Activated T-cell treated with anti-CD3 and anti-CD28 coated beads, Interleukin-2, amount 50 U/mL, for 72 hours (primary cell): ENCODE data around the gene NTRK3. TPM values are rescaled to one million over a fixed set of nuclear protein-coding genes. Genes with fewer than 3 reads are reported as not detected.

ENCODE experiments used
- ATAC-seq, 2 donors: fragments of 150-1000 bp; cut with Tn5 transposase; replicated peaks in 1 of 2; 2 replicates each; pipeline ENCODE4 v1.10.0; 2021; ENCODE audit warnings: moderate library complexity in 2 of 2, mild to moderate bottlenecking in 1 of 2
- DNase-seq, 2 donors: peaks; one replicate each; pipeline ENCODE4 v3.0.0; 2021 to 2022; ENCODE audit warnings: mixed read lengths in 1 of 2
- H3K27ac Mint-ChIP-seq: one replicate; pipeline ENCODE4 v1.8.0; 2022; ENCODE audit warnings: mild to moderate bottlenecking, moderate library complexity, mixed read lengths
- H3K27me3 Mint-ChIP-seq: one replicate; pipeline ENCODE4 v1.8.0; 2022; ENCODE audit warnings: low read depth, mixed read lengths
- H3K36me3 Mint-ChIP-seq, 2 donors: one replicate each; pipeline ENCODE4 v1.8.0; 2022; ENCODE audit warnings: mixed read lengths in 2 of 2, mild to moderate bottlenecking in 1 of 2; ENCODE audit not compliant: insufficient read depth in 2 of 2
- H3K4me1 Mint-ChIP-seq: one replicate; pipeline ENCODE4 v1.8.0; 2022; ENCODE audit warnings: low read depth, mixed read lengths
- H3K4me3 Mint-ChIP-seq, 2 donors: one replicate each; pipeline ENCODE4 v1.8.0; 2022; ENCODE audit warnings: mild to moderate bottlenecking in 2 of 2, mixed read lengths in 2 of 2, moderate library complexity in 2 of 2
- H3K9me3 Mint-ChIP-seq, 2 donors: one replicate each; pipeline ENCODE4 v1.8.0; 2022; ENCODE audit warnings: mixed read lengths in 2 of 2
- total RNA-seq, 2 donors: library from RNA; stranded (reverse); gene quantifications; one replicate each; pipeline ENCODE4 v1.2.3, GENCODE V29; 2022

The NTRK3 gene
- total RNA-seq, 2 donors from 2014 or later: 4.2 to 8.9 TPM

GRCh38 chr15:87873516-87873915 lies 383.0 kb downstream of the NTRK3 start:
- Mint-ChIP-seq H3K36me3 (no peaks in the 10 kb centered on the region), H3K27ac (no peak overlapping the region), H3K27me3 (no peaks in the 10 kb centered on the region), H3K4me1 (no peaks in the 10 kb centered on the region), H3K9me3 (no peaks in the 10 kb centered on the region), H3K4me3 (no peak overlapping the region)
- ATAC-seq: no peak
- no peak for DNase-seq

DNA sequence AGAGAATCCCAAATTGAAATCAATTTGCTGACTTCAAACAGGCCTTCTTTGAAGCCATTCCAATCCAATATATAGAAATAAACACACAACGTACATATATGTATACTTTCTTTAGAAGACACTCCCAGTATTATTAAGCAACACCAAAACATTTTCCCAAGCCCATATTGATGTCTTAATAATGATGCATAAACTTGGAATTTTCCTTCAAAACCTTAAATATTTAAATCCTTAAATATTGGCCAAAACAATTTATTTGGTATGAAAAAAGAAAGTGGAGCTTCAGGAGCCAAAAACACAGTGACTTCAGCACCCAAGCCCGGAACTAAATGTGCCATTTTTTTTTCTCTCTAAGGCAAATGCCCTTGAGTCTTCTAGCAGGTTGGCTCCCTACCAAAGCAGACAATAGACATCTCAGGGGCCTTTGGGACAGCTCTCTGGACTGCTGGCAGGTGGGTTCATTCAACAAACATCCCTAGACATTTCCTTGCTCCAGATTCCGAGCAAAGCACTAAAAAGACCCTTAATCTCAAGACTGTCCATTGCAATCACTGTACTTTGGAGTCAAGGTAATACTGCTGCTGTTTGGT lies 384.7 kb downstream of the NTRK3 start:
- no peak overlapping the region for H3K27ac Mint-ChIP-seq
- no peak for ATAC-seq
- no peaks in the 10 kb centered on the region for H3K4me1 Mint-ChIP-seq
- no peak overlapping the region for H3K4me3 Mint-ChIP-seq
- DNase-seq: no peak
- H3K27me3 Mint-ChIP-seq: no peaks in the 10 kb centered on the region
- H3K36me3 Mint-ChIP-seq: no peaks in the 10 kb centered on the region
- no peaks in the 10 kb centered on the region for H3K9me3 Mint-ChIP-seq

DNA sequence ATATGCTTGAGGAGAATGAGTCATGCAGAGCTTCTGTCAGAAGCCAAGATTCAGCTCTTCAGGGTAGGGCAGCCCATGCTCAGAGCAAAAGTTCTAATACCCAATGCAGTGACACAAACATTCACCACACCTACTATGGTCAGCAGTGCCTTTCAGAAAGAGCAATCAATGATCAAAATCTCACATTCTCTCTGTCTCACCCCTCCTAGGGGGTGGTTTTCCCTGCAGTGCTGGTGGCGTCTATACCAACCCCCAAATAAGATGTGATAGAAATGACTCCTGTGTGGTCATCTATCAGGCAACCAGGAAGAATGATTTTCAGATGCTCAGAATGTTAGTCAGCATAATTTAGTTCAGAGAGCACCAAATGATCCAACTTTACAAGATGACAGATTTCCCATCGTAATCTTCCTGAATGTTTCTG lies 385.3 kb downstream of the NTRK3 start:
- Mint-ChIP-seq H3K4me3 (no peak overlapping the region), H3K27me3 (no peaks in the 10 kb centered on the region), H3K27ac (no peak overlapping the region), H3K36me3 (no peaks in the 10 kb centered on the region), H3K9me3 (no peaks in the 10 kb centered on the region), H3K4me1 (no peaks in the 10 kb centered on the region)
- DNase-seq: no peak
- no peak for ATAC-seq

- no peak for DNase-seq
- H3K27me3 Mint-ChIP-seq: no peaks in the 10 kb centered on the region
- H3K9me3 Mint-ChIP-seq: peaks cover 3% of the 10 kb centered on the region in 2 donors
- H3K27ac Mint-ChIP-seq: no peak overlapping the region
- no peak overlapping the region for H3K4me3 Mint-ChIP-seq
- no peak for ATAC-seq
- no peaks in the 10 kb centered on the region for H3K36me3 Mint-ChIP-seq
- H3K4me1 Mint-ChIP-seq: no peaks in the 10 kb centered on the region
Observed at GRCh38 chr15:87866961-87867360, 389.6 kb downstream of the NTRK3 start.

GRCh38 chr15:87863152-87863551 lies 393.4 kb downstream of the NTRK3 start:
- H3K9me3 Mint-ChIP-seq: peaks cover 3% of the 10 kb centered on the region in 2 donors
- no peaks in the 10 kb centered on the region for H3K36me3 Mint-ChIP-seq
- H3K27me3 Mint-ChIP-seq: no peaks in the 10 kb centered on the region
- ATAC-seq (no peak), DNase-seq (no peak)
- no peak overlapping the region for H3K4me3 Mint-ChIP-seq
- H3K4me1 Mint-ChIP-seq: no peaks in the 10 kb centered on the region
- H3K27ac Mint-ChIP-seq: no peak overlapping the region

GRCh38 chr15:87860743-87861142 lies 395.8 kb downstream of the NTRK3 start:
- no peak overlapping the region for H3K27ac Mint-ChIP-seq
- DNase-seq (no peak), ATAC-seq (no peak)
- no peaks in the 10 kb centered on the region for H3K27me3 Mint-ChIP-seq
- peaks cover 3% of the 10 kb centered on the region in 2 donors for H3K9me3 Mint-ChIP-seq
- no peaks in the 10 kb centered on the region for H3K36me3 Mint-ChIP-seq
- H3K4me3 Mint-ChIP-seq: no peak overlapping the region
- H3K4me1 Mint-ChIP-seq: no peaks in the 10 kb centered on the region

GRCh38 chr15:87858651-87859050 lies 397.9 kb downstream of the NTRK3 start:
- Mint-ChIP-seq H3K4me3 (no peak overlapping the region), H3K9me3 (no peaks in the 10 kb centered on the region), H3K4me1 (no peaks in the 10 kb centered on the region), H3K27ac (no peak overlapping the region), H3K36me3 (no peaks in the 10 kb centered on the region), H3K27me3 (no peaks in the 10 kb centered on the region)
- DNase-seq (no peak), ATAC-seq (no peak)

DNA sequence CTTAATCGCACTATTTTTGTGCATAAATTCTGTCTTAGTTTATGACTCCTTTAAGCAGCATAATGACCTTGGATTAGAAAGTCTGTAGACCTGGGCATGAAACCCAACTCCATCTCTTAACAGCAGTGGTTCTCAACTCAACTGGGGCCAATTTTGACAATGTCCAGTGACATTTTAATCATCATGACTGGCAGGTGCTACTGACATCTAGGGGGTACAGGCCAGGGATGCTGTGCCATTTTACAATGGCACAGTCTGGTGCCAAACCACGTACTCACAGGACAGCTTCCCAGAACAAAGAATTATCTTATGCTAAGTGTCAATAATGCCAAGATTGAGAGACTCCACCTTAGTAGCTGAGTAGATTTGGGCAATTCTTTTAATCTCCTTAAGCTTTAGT lies 405.0 kb downstream of the NTRK3 start:
- Mint-ChIP-seq H3K9me3 (peaks cover 0 to 2% of the 10 kb centered on the region in 2 donors), H3K4me3 (no peak overlapping the region), H3K4me1 (no peaks in the 10 kb centered on the region), H3K27ac (no peak overlapping the region), H3K27me3 (no peaks in the 10 kb centered on the region), H3K36me3 (no peaks in the 10 kb centered on the region)
- ATAC-seq (no peak), DNase-seq (no peak)

- DNase-seq (no peak), ATAC-seq (no peak)
- no peak overlapping the region for H3K27ac Mint-ChIP-seq
- no peaks in the 10 kb centered on the region for H3K4me1 Mint-ChIP-seq
- no peaks in the 10 kb centered on the region for H3K36me3 Mint-ChIP-seq
- H3K27me3 Mint-ChIP-seq: no peaks in the 10 kb centered on the region
- peaks cover 0 to 2% of the 10 kb centered on the region in 2 donors for H3K9me3 Mint-ChIP-seq
- no peak overlapping the region for H3K4me3 Mint-ChIP-seq
Observed at GRCh38 chr15:87850916-87851315, 405.6 kb downstream of the NTRK3 start.

GRCh38 chr15:87849181-87849580 lies 407.4 kb downstream of the NTRK3 start:
- H3K4me3 Mint-ChIP-seq: no peak overlapping the region
- no peak for ATAC-seq

GRCh38 chr15:87848012-87848411 lies 408.5 kb downstream of the NTRK3 start:
- Mint-ChIP-seq H3K36me3 (no peaks in the 10 kb centered on the region), H3K27me3 (no peaks in the 10 kb centered on the region), H3K4me3 (no peak overlapping the region), H3K9me3 (no peaks in the 10 kb centered on the region), H3K4me1 (no peaks in the 10 kb centered on the region), H3K27ac (no peak overlapping the region)
- no peak for ATAC-seq
- no peak for DNase-seq

More at GRCh38 chr15:87849181-87849580, 407.4 kb downstream of the NTRK3 start:
- no peak for DNase-seq
- Mint-ChIP-seq H3K9me3 (peaks cover 0 to 2% of the 10 kb centered on the region in 2 donors), H3K27ac (no peak overlapping the region), H3K27me3 (no peaks in the 10 kb centered on the region), H3K4me1 (no peaks in the 10 kb centered on the region), H3K36me3 (no peaks in the 10 kb centered on the region)

DNA sequence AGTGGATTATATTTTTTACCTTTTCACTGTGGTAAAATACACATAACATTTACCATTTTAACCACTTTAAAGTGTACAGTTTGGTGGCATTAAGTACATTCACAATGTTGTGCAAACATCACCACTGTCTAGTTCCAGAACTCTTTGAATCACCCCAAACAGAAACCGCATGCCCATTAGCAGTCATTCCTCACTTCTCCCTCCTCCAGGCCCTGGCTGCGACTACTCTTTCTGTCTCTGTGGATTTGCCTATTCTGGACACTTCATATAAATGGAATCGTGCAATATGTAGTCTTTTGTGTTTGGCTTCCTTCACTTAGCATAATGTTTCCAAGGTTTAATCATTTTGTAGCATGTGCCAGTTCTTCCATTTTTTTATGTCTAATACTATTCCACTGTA lies 409.8 kb downstream of the NTRK3 start:
- no peak overlapping the region for H3K4me3 Mint-ChIP-seq
- ATAC-seq: no peak
- no peaks in the 10 kb centered on the region for H3K27me3 Mint-ChIP-seq
- H3K27ac Mint-ChIP-seq: no peak overlapping the region
- H3K4me1 Mint-ChIP-seq: no peaks in the 10 kb centered on the region
- no peak for DNase-seq
- H3K36me3 Mint-ChIP-seq: no peaks in the 10 kb centered on the region
- peaks cover 0 to 2% of the 10 kb centered on the region in 2 donors for H3K9me3 Mint-ChIP-seq

- H3K9me3 Mint-ChIP-seq: peaks cover 0 to 2% of the 10 kb centered on the region in 2 donors
- H3K27ac Mint-ChIP-seq: no peak overlapping the region
- H3K36me3 Mint-ChIP-seq: no peaks in the 10 kb centered on the region
- H3K27me3 Mint-ChIP-seq: no peaks in the 10 kb centered on the region
- H3K4me1 Mint-ChIP-seq: no peaks in the 10 kb centered on the region
- no peak overlapping the region for H3K4me3 Mint-ChIP-seq
- ATAC-seq (no peak), DNase-seq (no peak)
Observed at GRCh38 chr15:87843312-87843711, 413.2 kb downstream of the NTRK3 start.

GRCh38 chr15:87841426-87841998 lies 415.0 kb downstream of the NTRK3 start:
- no peaks in the 10 kb centered on the region for H3K36me3 Mint-ChIP-seq
- H3K27ac Mint-ChIP-seq: no peak overlapping the region
- H3K4me3 Mint-ChIP-seq: no peak overlapping the region
- H3K9me3 Mint-ChIP-seq: peaks cover 1 to 2% of the 10 kb centered on the region in 2 donors
- no peaks in the 10 kb centered on the region for H3K27me3 Mint-ChIP-seq
- no peaks in the 10 kb centered on the region for H3K4me1 Mint-ChIP-seq
- ATAC-seq (no peak), DNase-seq (no peak)
